Sigmoid colon (tissue), 7 donors: Measurements from ENCODE around the gene DCC. TPM values are rescaled to one million over a fixed set of nuclear protein-coding genes. Genes with fewer than 3 reads are reported as not detected.

Experiments used
- DNase-seq: peaks from one replicate; pipeline ENCODE4 v3.0.0-alpha.2; 2019
- H3K27ac ChIP-seq, 4 donors: fragments of 200-600 bp; sonication (generic); one replicate each; pipeline ENCODE4 v1.5.1; 2016 to 2019; ENCODE audit warnings: mild to moderate bottlenecking in 1 of 4
- H3K27me3 ChIP-seq, 3 donors: fragments of 200-600 bp; sonication (generic); one replicate each; pipeline ENCODE4 v1.5.1; 2019; ENCODE audit warnings: mild to moderate bottlenecking in 1 of 3
- H3K36me3 ChIP-seq, 4 donors: fragments of 200-600 bp; sonication (generic); one replicate each; pipeline ENCODE4 v1.5.1; 2016 to 2019
- H3K4me1 ChIP-seq, 4 donors: fragments of 200-600 bp; sonication (generic); one replicate each; pipeline ENCODE4 v1.5.1; 2017 to 2019
- H3K4me3 ChIP-seq, 4 donors: fragments of 200-600 bp; sonication (generic); one replicate each; pipeline ENCODE4 v1.5.1; 2017 to 2019; ENCODE audit warnings: mild to moderate bottlenecking in 2 of 4, moderate library complexity in 1 of 4
- H3K9me3 ChIP-seq, 4 donors: fragments of 200-600 bp in 3 of 4; sonication (generic) in 3 of 4; one replicate each; pipeline versions ENCODE4 v1.5.1 to v1.6.1; 2013 to 2019
- CTCF ChIP-seq, 4 experiments: fragments of 450-650 bp in 3 of 4; fragments of 200-600 bp in 1 of 4; IDR thresholded peaks; one replicate each; pipeline ENCODE4 v1.5.1; 2016 to 2019; ENCODE audit warnings: antibody characterized with exemption in 4 of 4, mild to moderate bottlenecking in 3 of 4, moderate library complexity in 2 of 4
- EP300 ChIP-seq, 4 donors: sonication (generic); formaldehyde crosslinking; IDR thresholded peaks; one replicate each; pipeline ENCODE4 v1.6.1; 2017; ENCODE audit warnings: antibody characterized with exemption in 4 of 4
- POLR2A ChIP-seq, 2 donors: fragments of 450-650 bp; IDR thresholded peaks; one replicate each; pipeline ENCODE4 v1.6.1; 2016; ENCODE audit warnings: antibody characterized with exemption in 2 of 2, mild to moderate bottlenecking in 2 of 2, moderate library complexity in 2 of 2
- POLR2AphosphoS5 ChIP-seq, 4 donors: sonication (generic); formaldehyde crosslinking; IDR thresholded peaks; one replicate each; pipeline ENCODE4 v1.6.1; 2017; ENCODE audit warnings: antibody characterized with exemption in 4 of 4
- WGBS, 2 donors: extraction: QIAGEN DNeasy Blood & Tissue Kit; methylation state at CpG; one replicate each; pipeline ENCODE4 v1.1.7; 2013; 5-methylcytosine and 5-hydroxymethylcytosine counted together
- intact Hi-C: fragments of 100-400 bp; cut with DNase I; formaldehyde crosslinking; loops from one replicate; pipeline ENCODE4 v1.15.1; 2023
- polyA plus RNA-seq, 3 donors: library from polyadenylated mRNA; stranded (reverse); fragments of 200-250 nt; gene quantifications; one replicate each; pipeline ENCODE4 v1.2.3, GENCODE V29; 2013
- total RNA-seq, 4 donors: library from RNA; depleted of rRNA; stranded (reverse); fragments of >200 nt; gene quantifications; one replicate each; pipeline ENCODE4 v1.1.0, GENCODE V29; 2016
- donor health status: healthy with polysubstance abuse.
- donor health status: Bipolar disorder and iron deficiency.
- donor health status: healthy.

Gene DCC
- total and polyA plus RNA-seq, 7 donors = 0.04 to 0.83 (median 0.36) TPM; not detected in 2

- TF ChIP-seq EP300 (IDR thresholded peaks at IDR 0.05) (no peak), CTCF (IDR thresholded peaks at IDR 0.05) (no peak), POLR2AphosphoS5 (IDR thresholded peaks at IDR 0.05) (no peak), POLR2A (IDR thresholded peaks at IDR 0.05) (no peak)
Observed at GRCh38 chr18:52945552-52945951, 605.6 kb downstream of the DCC start.

GRCh38 chr18:52948868-52949444 is 609.0 kb downstream of the DCC start:
- Histone ChIP-seq H3K36me3 (no peaks in the 10 kb centered on the region), H3K4me1 (no peaks in the 10 kb centered on the region), H3K4me3 (no peak overlapping the region), H3K27me3 (no peaks in the 10 kb centered on the region), H3K27ac (no peak overlapping the region), H3K9me3 (no peaks in the 10 kb centered on the region)
- WGBS, 2 donors = 31 to 60% methylated on average over 1 of the region's 1 CpG
- intact Hi-C loops = no loop called here
- DNase-seq = no peak
- TF ChIP-seq POLR2A (IDR thresholded peaks at IDR 0.05) (no peak), EP300 (IDR thresholded peaks at IDR 0.05) (no peak), POLR2AphosphoS5 (IDR thresholded peaks at IDR 0.05) (no peak), CTCF (IDR thresholded peaks at IDR 0.05) (no peak)

More at GRCh38 chr18:52945552-52945951, 605.6 kb downstream of the DCC start:
- intact Hi-C loops = no loop called here
- Histone ChIP-seq H3K36me3 (no peaks in the 10 kb centered on the region), H3K4me3 (no peak overlapping the region), H3K27me3 (no peaks in the 10 kb centered on the region), H3K27ac (no peak overlapping the region), H3K9me3 (no peaks in the 10 kb centered on the region), H3K4me1 (no peaks in the 10 kb centered on the region)
- no peak for DNase-seq
- 55 to 59% methylated on average over 2 of the region's 2 CpGs for WGBS, 2 donors

- Histone ChIP-seq H3K9me3 (no peaks in the 10 kb centered on the region), H3K27ac (no peak overlapping the region), H3K27me3 (no peaks in the 10 kb centered on the region), H3K4me3 (no peak overlapping the region), H3K4me1 (no peaks in the 10 kb centered on the region), H3K36me3 (no peaks in the 10 kb centered on the region)
- intact Hi-C loops = no loop called here
- DNase-seq = no peak
- no peak for TF ChIP-seq EP300 (IDR thresholded peaks at IDR 0.05)
- TF ChIP-seq CTCF (IDR thresholded peaks at IDR 0.05) = no peak
- TF ChIP-seq POLR2AphosphoS5 (IDR thresholded peaks at IDR 0.05) = no peak
- TF ChIP-seq POLR2A (IDR thresholded peaks at IDR 0.05) = no peak
Observed at GRCh38 chr18:52950155-52950554, 610.2 kb downstream of the DCC start.

- intact Hi-C loops = no loop called here
- H3K36me3 ChIP-seq = no peaks in the 10 kb centered on the region
- H3K4me3 ChIP-seq = no peak overlapping the region
- H3K27ac ChIP-seq = no peak overlapping the region
- no peaks in the 10 kb centered on the region for H3K27me3 ChIP-seq
- no peaks in the 10 kb centered on the region for H3K4me1 ChIP-seq
- no peak for DNase-seq
- 59 to 84% methylated on average over 3 of the region's 3 CpGs for WGBS, 2 donors
- H3K9me3 ChIP-seq = no peaks in the 10 kb centered on the region
- no peak for TF ChIP-seq EP300 (IDR thresholded peaks at IDR 0.05)
Observed at GRCh38 chr18:52953387-52953786, 613.4 kb downstream of the DCC start.

GRCh38 chr18:52963481-52963880 is 623.5 kb downstream of the DCC start:
- no peaks in the 10 kb centered on the region for H3K4me1 ChIP-seq
- no peaks in the 10 kb centered on the region for H3K27me3 ChIP-seq
- intact Hi-C loops = no loop called here
- no peak for DNase-seq
- no peak overlapping the region for H3K4me3 ChIP-seq
- TF ChIP-seq POLR2A (IDR thresholded peaks at IDR 0.05) = no peak
- no peak for TF ChIP-seq POLR2AphosphoS5 (IDR thresholded peaks at IDR 0.05)
- TF ChIP-seq EP300 (IDR thresholded peaks at IDR 0.05) = no peak
- no peak for TF ChIP-seq CTCF (IDR thresholded peaks at IDR 0.05)
- no peaks in the 10 kb centered on the region for H3K9me3 ChIP-seq
- no peaks in the 10 kb centered on the region for H3K36me3 ChIP-seq
- H3K27ac ChIP-seq = no peak overlapping the region
- WGBS, 2 donors = 84 to 88% methylated on average over 2 of the region's 2 CpGs
